ENCODE measurements around the gene TRAPPC14. TPM values are rescaled to one million over a fixed set of nuclear protein-coding genes. Genes with fewer than 3 reads are reported as not detected.

TRAPPC14 gene
- total and polyA plus RNA-seq, 9 of the 15 experiments (the other 6 are each of a cell fraction or from before 2014, with no cell fraction given) = 0.42 to 45.9 (median 18.2) TPM

DNA sequence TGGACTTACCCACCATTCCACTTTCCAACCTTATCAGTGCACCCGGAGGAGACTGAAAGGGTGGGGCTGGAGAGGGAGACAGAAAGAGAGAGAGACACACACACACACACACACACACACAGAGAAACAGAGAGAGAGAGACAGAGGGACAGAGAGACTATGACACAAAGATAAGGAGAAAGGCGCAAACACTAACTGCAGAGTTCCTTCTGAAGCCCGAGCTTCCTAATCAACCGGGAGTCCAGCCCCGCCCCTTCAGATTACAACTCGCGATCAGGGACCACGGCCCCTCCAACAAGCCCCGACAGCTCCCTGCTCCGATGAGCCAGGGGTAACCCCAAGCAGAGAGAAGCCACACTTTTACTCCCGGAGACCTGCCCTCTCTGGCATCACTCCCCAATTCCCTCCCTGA lies 9.4 kb upstream of the TRAPPC14 start (continued):
- TF ChIP-seq ETS2 (tag; IDR thresholded peaks at IDR 0.05; ENCODE audit: borderline replicate concordance, poor library complexity, severe bottlenecking) (no peak), ILF3 (IDR thresholded peaks at IDR 0.05; ENCODE audit: borderline replicate concordance) (no peak), FUS (optimal IDR thresholded peaks at IDR 0.05; ENCODE audit: low read depth, low read length) (no peak), ZNF707 (CRISPR knock-in tag; conservative IDR thresholded peaks at IDR 0.05) (no peak), L3MBTL2 (IDR thresholded peaks at IDR 0.05) (no peak; the same call in 1 of the 2 replicates), ZNF146 (CRISPR knock-in tag; IDR thresholded peaks at IDR 0.05; ENCODE audit: unreplicated experiment) (no peak)
- TF ChIP-seq, protein P1, sequence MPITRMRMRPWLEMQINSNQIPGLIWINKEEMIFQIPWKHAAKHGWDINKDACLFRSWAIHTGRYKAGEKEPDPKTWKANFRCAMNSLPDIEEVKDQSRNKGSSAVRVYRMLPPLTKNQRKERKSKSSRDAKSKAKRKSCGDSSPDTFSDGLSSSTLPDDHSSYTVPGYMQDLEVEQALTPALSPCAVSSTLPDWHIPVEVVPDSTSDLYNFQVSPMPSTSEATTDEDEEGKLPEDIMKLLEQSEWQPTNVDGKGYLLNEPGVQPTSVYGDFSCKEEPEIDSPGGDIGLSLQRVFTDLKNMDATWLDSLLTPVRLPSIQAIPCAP (CRISPR knock-in tag; IDR thresholded peaks at IDR 0.05; ENCODE audit: borderline replicate concordance) = peak; percentile 43; the same call in 1 of the 2 replicates

DNA sequence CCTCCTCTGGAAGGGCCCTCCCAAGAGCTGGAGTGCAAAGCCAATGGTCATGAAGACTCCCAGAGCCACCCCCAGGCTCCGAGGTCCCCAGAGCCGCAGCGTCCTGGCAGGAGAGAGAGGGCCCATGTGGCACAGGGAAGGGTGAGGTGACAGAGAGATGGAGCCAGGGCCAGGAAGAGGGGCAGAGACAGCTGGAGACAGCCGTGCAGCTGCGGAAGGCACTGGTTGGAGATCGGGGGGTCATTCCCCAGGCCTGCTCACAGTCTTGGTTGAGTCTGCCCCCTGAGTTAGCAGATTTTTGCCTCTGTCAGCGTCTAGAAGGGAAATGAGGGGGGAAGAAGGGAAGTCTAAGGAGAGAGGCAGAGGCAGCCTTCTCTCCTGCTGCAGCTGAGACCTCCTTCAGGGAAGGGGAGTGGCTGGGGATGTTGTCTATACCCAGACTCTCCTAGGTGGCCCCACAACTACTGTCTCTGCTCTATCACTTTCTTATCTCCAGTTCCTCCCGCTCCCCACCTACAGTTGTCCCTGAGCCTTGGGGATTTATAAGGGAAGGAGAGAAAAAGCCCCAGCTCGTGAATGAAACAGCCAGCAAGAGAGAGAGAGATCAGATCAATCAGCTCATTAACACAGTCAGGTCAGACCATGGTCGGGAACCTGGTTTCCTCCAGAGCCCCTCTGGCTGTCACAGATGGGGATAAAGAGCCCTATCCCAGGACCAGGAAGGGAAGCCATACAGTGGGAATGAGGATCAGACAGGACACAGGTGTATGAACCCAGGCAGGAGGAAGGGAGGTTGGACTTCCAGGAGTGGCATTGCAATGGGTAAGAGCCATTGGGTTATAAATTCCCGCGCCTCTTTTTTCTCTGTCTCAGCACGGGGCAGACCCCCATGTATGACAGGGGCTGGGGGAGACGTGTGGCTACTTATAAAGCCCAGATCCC lies 8.7 kb upstream of the TRAPPC14 start:
- peaks cover 47 to 54% of the 10 kb centered on the region in 2 experiments for H3K4me1 ChIP-seq (replicated peaks in 1 of 2; ENCODE audit: control insufficient read depth in 2 of 2, insufficient read depth in 2 of 2, low read length in 2 of 2)
- H3K9me1 ChIP-seq (ENCODE audit: control insufficient read depth, insufficient read depth, low read length) = no peaks in the 10 kb centered on the region
- in situ Hi-C loops (cut with MboI) = no loop called here
- FAIRE-seq (peak; percentile 70), ATAC-seq (peak; percentile 61), DNase-seq (ENCODE audit: extremely low read depth in 1 of 4, low spot score in 3 of 4) (peak; percentile 67 to 77 (median 72))
- H3K27me3 ChIP-seq (ENCODE audit: control insufficient read depth in 2 of 2, insufficient read depth in 2 of 2, low read length in 2 of 2) = no peaks in the 10 kb centered on the region
- intact Hi-C loops (cut with micrococcal nuclease) = loop anchor here (1.0 kb wide), 1 partner anchor 9 kb away; the partner anchor contains the start of gene TRAPPC14
- no peaks in the 10 kb centered on the region for H3K79me2 ChIP-seq (ENCODE audit: control insufficient read depth, insufficient read depth, low read length)
- H3K4me2 ChIP-seq (ENCODE audit: insufficient read depth, low read length) = peak overlapping the region; percentile 91
- peak overlapping the region; percentile 32 for H3K4me3 ChIP-seq
- no TSS peak for BruUV-seq (replicated peaks)
- peak overlapping the region; percentile 48 to 90 for H3K9ac ChIP-seq (ENCODE audit: insufficient read depth in 1 of 2, low read depth in 2 of 2, low read length in 2 of 2)
- CTCF ChIA-PET (ENCODE audit: low intra/inter-chr PET ratio) = no interaction called here
- H2AFZ ChIP-seq (ENCODE audit: low read depth, low read length) = peak overlapping the region; percentile 86
- H4K20me1 ChIP-seq (replicated peaks; ENCODE audit: control insufficient read depth, insufficient read depth, low read length) = no peaks in the 10 kb centered on the region
- no peaks in the 10 kb centered on the region for H3K36me3 ChIP-seq (ENCODE audit: control insufficient read depth, insufficient read depth, low read length)
- 20% methylated on average over 14 of the region's 14 CpGs for WGBS (ENCODE audit: insufficient coverage, low coverage, missing lambda C conversion rate)
- H3K9me3 ChIP-seq (replicated peaks; ENCODE audit: control insufficient read depth, insufficient read depth, low read depth, low read length) = no peaks in the 10 kb centered on the region
- POLR2A ChIA-PET = interaction anchor here (0.6 to 1.6 kb wide), 13 partner anchors 8 to 263 kb away, joined by 3 to 15 read pairs (median 3); partner anchors contain the start of genes LAMTOR4 and MEPCE
- peak overlapping the region; percentile 37; the same call in 2 of the 3 replicates for H3K27ac ChIP-seq (ENCODE audit: extremely low read depth, low read depth, low read length)
- TF ChIP-seq OTX1 (CRISPR knock-in tag; IDR thresholded peaks at IDR 0.05) = no peak
- TF ChIP-seq, protein P2, sequence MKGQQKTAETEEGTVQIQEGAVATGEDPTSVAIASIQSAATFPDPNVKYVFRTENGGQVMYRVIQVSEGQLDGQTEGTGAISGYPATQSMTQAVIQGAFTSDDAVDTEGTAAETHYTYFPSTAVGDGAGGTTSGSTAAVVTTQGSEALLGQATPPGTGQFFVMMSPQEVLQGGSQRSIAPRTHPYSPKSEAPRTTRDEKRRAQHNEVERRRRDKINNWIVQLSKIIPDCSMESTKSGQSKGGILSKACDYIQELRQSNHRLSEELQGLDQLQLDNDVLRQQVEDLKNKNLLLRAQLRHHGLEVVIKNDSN (CRISPR knock-in tag; IDR thresholded peaks at IDR 0.05) = peak; percentile 25; the same call in 1 of the 2 replicates
- TF ChIP-seq, protein P3, sequence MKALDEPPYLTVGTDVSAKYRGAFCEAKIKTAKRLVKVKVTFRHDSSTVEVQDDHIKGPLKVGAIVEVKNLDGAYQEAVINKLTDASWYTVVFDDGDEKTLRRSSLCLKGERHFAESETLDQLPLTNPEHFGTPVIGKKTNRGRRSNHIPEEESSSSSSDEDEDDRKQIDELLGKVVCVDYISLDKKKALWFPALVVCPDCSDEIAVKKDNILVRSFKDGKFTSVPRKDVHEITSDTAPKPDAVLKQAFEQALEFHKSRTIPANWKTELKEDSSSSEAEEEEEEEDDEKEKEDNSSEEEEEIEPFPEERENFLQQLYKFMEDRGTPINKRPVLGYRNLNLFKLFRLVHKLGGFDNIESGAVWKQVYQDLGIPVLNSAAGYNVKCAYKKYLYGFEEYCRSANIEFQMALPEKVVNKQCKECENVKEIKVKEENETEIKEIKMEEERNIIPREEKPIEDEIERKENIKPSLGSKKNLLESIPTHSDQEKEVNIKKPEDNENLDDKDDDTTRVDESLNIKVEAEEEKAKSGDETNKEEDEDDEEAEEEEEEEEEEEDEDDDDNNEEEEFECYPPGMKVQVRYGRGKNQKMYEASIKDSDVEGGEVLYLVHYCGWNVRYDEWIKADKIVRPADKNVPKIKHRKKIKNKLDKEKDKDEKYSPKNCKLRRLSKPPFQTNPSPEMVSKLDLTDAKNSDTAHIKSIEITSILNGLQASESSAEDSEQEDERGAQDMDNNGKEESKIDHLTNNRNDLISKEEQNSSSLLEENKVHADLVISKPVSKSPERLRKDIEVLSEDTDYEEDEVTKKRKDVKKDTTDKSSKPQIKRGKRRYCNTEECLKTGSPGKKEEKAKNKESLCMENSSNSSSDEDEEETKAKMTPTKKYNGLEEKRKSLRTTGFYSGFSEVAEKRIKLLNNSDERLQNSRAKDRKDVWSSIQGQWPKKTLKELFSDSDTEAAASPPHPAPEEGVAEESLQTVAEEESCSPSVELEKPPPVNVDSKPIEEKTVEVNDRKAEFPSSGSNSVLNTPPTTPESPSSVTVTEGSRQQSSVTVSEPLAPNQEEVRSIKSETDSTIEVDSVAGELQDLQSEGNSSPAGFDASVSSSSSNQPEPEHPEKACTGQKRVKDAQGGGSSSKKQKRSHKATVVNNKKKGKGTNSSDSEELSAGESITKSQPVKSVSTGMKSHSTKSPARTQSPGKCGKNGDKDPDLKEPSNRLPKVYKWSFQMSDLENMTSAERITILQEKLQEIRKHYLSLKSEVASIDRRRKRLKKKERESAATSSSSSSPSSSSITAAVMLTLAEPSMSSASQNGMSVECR (CRISPR knock-in tag; IDR thresholded peaks at IDR 0.05) = 0 out of 2 replicates have a peak, but pooled peaks have one; percentile 33
- no peak for TF ChIP-seq RBM14 (IDR thresholded peaks at IDR 0.05; ENCODE audit: borderline replicate concordance, insufficient read depth, low read depth, low read length)
